MM.1S (cell line): ENCODE data around the gene ADGRF1.

Source experiments
- CTCF ChIP-seq: fragments of 300-600 bp; sonication (generic); IDR thresholded peaks from 2 replicates; pipeline ENCODE4 v1.5.1; 2016; ENCODE audit warnings: antibody characterized with exemption, low read length, mixed read lengths
- EZH2 ChIP-seq: fragments of 300-600 bp; sonication (generic); optimal IDR thresholded peaks from 2 replicates; pipeline ENCODE3; 2017; ENCODE audit warnings: low read depth, mild to moderate bottlenecking, antibody characterized with exemption, low read length, mixed read lengths
- EZH2phosphoT487 ChIP-seq: fragments of 300-600 bp; sonication (generic); IDR thresholded peaks from 2 replicates; pipeline ENCODE4 v1.6.1; 2018; ENCODE audit warnings: antibody characterized with exemption, low read length

DNA sequence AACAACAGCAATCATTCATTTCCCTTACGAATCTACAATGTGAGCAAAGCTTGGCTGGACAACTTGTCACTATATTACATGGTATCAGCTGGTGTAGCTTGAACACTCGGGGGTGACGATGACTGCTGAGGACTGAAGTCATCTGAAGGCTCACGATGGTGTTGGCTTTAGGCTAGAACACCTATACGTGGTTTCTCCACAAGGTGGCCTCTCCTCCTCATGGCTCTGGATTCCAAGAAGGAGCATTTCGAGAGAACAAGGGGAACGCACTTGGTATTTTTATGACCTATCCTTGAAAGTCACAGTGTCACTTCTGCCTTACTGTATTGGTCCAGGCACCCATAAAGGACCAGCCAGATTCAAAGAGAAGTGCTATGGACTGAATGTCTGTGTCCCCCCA, 37.5 kb upstream of the ADGRF1 start:
- TF ChIP-seq CTCF (no peak), EZH2 (no peak), EZH2phosphoT487 (no peak)
